AG10803 (cell line): Measurements from ENCODE around the gene SCAF1.

Source experiments
- DNase-seq: peaks from one replicate; pipeline ENCODE4 v3.0.0; 2010; ENCODE audit warnings: low read depth
- H3K4me3 ChIP-seq: 2 replicates; pipeline ENCODE4 v1.5.1; 2011; ENCODE audit warnings: mild to moderate bottlenecking, low read length, control low read depth
- TF ChIP-seq, protein P1 (sequence below): conservative IDR thresholded peaks from 2 replicates; pipeline ENCODE4 v1.5.1; 2011; ENCODE audit warnings: mild to moderate bottlenecking, low read length, control low read depth, inconsistent platforms

Gene SCAF1

DNA sequence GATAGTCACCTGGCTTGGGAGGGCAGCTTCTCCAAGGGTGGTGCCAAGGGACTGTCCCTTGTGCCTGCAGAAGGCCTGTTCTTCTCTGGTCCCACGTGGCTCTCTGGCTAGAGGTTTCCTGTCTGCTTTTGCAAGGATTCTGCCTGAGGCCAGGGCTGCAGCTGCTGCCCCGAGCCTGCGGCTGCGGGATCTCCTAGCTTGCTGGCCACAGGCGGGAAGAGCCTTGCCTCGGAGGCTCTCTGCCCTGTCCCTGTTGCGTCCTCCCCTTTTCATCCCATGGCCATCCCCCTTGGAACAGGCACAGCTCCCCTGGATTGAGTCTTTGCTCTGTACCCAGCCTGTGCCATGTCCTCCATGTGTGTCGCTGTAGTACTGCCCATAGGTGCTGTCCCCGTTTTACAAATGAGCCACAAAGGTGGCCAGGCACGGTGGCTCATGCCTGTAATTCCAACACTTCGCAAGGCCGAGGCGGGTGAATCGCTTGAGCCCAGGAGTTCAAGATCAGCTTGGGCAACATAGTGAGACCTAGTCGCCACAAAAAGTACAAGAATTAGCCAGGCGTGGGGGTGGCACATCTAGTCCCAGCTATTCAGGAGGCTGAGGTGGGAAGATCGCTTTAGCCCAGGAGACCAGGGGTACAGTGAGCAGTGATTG lies 14.6 kb downstream of the SCAF1 start:
- DNase-seq, result no peak
- no peak overlapping the region for H3K4me3 ChIP-seq
- TF ChIP-seq, protein P1, sequence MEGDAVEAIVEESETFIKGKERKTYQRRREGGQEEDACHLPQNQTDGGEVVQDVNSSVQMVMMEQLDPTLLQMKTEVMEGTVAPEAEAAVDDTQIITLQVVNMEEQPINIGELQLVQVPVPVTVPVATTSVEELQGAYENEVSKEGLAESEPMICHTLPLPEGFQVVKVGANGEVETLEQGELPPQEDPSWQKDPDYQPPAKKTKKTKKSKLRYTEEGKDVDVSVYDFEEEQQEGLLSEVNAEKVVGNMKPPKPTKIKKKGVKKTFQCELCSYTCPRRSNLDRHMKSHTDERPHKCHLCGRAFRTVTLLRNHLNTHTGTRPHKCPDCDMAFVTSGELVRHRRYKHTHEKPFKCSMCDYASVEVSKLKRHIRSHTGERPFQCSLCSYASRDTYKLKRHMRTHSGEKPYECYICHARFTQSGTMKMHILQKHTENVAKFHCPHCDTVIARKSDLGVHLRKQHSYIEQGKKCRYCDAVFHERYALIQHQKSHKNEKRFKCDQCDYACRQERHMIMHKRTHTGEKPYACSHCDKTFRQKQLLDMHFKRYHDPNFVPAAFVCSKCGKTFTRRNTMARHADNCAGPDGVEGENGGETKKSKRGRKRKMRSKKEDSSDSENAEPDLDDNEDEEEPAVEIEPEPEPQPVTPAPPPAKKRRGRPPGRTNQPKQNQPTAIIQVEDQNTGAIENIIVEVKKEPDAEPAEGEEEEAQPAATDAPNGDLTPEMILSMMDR, result no peak

DNA sequence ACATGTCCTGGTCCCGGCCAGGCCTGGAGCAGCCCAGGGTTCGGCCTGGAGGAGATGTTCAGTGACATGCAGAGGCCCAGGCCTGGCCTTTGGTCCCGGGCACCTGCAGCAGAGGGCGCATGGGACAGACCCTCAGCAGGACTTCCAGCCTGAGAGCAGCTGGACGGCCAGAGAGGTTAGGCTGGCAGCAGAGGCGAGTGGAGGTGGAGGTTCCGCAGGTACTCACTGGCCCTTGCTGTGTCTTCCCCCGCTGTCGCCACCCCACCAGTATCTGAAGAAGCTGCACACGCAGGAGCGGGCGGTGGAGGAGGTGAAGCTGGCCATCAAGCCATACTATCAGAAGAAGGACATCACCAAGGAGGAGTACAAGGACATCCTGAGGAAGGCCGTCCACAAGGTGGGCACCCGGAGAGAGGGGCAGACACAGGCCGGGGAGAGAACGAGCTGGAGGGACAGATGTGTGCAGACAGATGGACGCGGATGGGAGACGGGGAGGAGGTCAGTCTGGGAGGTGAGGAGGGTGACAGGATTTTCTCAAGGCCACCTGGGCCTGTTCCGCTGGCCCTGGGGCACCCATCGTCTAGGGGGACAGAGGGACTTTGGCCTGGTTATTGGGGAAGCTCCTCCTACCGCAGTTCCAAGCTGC lies 15.6 kb downstream of the SCAF1 start:
- TF ChIP-seq, protein P1, result no peak
- no peak for DNase-seq
- H3K4me3 ChIP-seq, result no peak overlapping the region

DNA sequence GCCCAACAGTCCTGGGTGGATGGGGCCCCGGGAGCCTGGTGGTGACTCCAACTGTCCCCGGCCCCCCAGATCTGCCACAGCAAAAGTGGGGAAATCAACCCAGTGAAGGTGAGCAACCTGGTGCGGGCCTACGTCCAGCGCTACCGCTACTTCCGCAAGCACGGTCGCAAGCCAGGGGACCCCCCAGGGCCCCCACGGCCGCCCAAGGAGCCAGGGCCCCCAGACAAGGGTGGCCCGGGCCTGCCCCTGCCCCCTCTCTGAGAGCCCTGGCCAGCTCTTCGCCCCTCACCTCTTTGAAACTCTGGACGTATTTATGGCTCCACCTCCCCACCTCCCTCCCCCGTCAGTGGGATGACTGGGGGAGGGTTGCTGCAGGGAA lies 16.1 kb downstream of the SCAF1 start:
- no peak for DNase-seq
- TF ChIP-seq, protein P1, result no peak

DNA sequence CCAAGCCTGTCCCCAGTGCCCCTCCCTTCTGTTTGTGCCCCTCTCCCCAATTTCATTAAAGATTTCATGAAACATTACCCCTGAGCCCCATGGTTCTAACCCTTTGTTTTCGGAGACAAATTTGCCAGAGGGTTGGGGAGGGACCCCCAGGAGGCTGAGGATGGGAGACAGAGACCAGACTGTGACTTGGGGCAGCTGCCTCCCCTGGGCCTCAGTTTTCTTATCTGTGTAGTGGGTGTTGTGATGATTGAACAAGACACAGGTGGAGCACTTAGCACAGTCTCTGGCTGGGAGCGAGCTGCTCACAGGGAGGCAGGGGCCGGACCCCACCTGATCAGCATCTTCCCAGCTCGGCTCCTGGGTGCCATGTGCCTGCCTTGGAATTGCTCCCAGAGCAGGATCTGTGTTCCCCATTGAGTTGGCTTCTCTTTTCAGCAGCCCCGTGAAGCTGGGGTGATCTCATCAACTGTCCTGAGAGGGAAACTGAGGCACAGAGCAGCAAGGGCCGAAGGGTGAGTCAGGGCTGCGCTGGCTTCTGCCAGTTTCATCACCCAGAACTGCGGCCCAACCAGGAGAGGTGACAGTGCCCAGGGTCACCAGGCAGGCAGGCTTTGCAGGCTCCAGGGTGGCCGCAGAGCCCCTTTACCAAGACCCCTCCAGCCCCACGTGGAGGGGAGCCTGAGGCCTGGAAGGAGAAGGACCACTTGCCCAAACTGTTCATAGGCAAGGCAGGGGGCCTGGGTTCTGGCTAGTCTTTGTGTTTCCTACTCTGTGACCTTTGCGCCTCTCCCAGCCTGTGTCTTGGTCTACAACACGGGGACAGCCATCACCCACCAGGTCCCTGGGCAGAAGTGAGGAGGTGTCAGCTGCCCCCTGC lies 16.8 kb downstream of the SCAF1 start:
- TF ChIP-seq, protein P1, result no peak
- DNase-seq, result no peak
- no peak overlapping the region for H3K4me3 ChIP-seq

More for the DNA sequence above, 16.1 kb downstream of the SCAF1 start:
- no peak overlapping the region for H3K4me3 ChIP-seq

DNA sequence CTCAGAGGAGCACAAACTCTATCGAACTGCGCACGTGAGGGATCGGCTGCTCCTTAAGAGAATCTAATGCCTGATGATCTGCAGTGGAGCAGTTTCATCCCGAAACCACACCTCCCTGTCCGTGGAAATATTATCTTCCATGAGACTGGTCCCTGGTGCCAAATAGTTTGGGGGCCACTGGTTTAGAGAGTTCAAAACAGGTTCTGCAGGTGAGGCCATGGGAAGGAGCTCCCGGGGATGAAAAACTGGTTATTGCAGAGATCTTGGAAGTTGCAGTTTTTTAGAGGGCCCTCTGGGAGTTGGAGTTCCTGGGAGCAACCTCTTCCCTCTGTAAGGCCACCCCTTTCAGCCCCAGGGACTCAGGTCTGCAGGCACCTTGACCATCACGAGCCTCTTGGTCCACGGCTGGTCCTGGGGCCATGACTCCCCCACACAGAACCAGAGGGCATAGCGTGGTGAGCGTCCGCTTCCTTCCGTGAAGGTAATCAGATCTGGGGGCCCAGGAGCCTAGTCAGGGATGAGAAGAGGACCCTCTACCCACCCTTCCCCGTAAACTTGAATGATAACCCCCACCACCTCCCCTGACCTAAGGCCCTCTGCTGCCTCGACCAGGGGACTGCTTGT lies 18.4 kb downstream of the SCAF1 start:
- no peak for DNase-seq
- TF ChIP-seq, protein P1, result no peak
- no peak overlapping the region for H3K4me3 ChIP-seq

DNA sequence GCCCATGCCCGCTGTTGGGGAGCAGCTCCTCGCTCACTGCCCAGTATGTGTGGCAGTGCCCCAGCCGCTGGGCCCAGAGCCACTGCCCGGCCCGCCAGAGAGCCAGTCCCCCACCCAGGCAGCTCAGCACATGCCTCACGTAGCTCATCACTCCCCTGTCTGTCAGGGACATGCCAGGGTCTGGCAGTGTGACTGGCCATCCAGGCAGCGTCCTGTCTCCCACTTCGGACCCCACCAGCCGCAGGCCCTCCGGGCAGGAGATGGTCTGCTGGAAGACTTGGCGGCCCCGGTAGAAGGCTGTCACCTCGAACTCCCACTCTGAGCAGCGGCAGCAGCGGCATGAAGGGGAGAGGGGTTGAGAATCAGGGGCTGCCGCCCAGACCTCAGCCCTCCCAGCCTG lies 20.0 kb downstream of the SCAF1 start:
- TF ChIP-seq, protein P1, result no peak
- no peak for DNase-seq
- H3K4me3 ChIP-seq, result no peak overlapping the region
